T-helper 2 cell (primary cell): ENCODE data around the gene ITGA3.
"Not testable (repeated sequence)": the region's sequence is repeated elsewhere in the genome, so short reads cannot be mapped to it uniquely, and the experiment has no call there.

ENCODE experiments used
- DNase-seq, 5 experiments: peaks; one replicate each; pipeline versions ENCODE4 v3.0.0 to v3.0.0-alpha.2; 2012 to 2022

Gene ITGA3

GRCh38 chr17:50052822-50053653 is 2.9 kb upstream of the ITGA3 start:
- DNase-seq: no peak

DNA sequence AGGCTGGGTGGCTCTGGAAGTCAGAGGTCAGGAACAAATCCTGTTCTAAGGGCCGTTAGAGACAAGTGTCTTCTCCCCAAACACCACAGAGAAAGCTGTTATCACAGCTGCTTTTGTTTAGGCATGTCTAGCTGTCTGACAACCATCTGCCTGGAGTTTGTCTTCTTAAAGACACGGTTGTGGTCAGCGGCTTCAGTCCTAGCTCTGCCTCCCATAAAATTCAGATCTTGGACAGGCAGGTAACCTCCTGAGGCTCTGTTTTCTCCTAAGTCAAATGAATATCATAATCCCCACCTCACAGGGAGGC is 2.3 kb upstream of the ITGA3 start:
- no peak for DNase-seq

GRCh38 chr17:50055055-50055425 is 870 bp upstream of the ITGA3 start:
- peak in 2 of 5 experiments; percentile 10 to 22 for DNase-seq

DNA sequence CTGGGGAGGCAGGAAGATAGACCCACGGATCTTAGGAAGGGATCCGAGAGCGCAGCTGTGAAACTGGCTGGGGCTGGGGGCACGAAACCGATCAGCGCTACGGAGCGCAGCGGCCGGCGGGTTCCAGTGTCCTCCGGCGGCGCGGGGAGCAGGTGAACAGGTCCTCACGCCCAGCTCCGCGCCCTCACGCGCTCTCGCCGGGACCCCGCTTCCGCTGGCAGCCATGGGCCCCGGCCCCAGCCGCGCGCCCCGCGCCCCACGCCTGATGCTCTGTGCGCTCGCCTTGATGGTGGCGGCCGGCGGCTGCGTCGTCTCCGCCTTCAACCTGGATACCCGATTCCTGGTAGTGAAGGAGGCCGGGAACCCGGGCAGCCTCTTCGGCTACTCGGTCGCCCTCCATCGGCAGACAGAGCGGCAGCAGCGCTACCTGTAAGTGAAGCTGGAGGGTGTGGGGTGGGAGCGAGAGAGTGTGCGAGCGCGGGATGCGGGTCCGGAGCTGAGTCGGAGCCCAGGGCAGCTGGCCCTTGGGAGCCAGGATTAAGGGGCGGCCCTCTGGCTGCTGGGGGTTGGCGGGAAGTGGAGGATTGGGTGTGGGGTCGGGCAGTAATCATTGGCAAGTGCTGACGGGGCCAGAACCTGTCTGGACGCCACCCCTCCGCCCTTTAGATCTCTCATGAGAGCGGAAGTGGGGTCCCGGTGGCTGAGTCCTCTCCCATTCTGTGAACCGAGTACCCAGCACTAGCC is 479 bp downstream of the ITGA3 start:
- peak; percentile 18 to 51 (median 41) for DNase-seq

GRCh38 chr17:50056961-50057330 is 1.0 kb downstream of the ITGA3 start:
- no peak for DNase-seq

DNA sequence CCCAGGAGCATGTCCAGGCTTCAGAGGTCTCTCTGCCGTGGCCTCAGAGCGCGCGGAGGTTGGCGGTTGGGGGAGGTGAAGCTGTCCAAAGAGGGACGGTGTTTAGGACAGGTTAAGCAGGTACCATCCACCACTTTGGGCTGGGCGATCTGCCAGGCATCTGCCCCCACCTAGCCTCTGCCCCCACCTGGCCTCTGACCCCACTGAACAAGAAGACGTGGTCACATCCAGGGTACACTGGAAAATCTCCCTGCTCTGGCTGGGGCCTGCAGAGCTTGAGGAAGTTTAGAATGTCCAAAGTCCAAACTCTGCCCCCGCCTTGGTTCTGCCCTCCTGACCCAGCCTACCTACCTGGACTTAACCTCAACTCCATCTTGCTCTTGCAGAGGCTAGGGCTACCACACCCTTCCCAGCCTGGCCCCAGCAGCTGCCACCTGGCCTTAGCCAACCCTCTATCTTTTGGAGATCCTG is 1.6 kb downstream of the ITGA3 start:
- no peak for DNase-seq

DNA sequence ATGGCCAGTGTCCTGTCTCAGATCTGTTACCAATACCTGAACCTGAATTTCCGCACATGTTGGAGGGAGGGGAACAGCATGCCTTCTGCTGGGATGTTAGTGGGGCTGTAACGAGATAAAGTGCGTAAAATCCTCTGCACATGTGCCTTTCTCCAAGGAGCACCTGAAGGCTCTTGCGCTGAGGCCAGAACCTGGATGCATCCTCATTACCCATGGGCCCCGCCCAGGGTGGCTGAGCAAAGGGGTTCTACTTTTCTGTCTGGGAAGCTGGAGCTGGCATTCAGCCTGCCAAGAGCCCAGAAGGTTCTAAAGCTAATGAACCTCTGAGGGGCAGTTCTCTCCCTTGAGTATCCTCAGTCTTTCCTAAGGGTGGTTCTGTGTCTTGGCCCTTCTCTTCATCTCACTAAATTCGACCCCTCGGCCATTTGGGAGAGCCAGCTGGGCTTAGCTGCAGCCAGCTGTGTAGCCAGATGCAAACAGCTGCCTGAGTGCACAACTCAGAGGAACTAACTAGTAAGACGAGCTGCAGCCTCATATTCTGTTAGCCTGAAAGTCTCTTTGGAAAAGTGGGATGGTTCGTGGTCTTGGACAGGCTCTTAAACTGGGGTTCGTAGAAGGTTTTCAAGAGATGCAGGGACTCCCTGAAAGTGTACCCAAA is 2.5 kb downstream of the ITGA3 start:
- DNase-seq: no peak

GRCh38 chr17:50059256-50059655 is 3.3 kb downstream of the ITGA3 start:
- no peak for DNase-seq

DNA sequence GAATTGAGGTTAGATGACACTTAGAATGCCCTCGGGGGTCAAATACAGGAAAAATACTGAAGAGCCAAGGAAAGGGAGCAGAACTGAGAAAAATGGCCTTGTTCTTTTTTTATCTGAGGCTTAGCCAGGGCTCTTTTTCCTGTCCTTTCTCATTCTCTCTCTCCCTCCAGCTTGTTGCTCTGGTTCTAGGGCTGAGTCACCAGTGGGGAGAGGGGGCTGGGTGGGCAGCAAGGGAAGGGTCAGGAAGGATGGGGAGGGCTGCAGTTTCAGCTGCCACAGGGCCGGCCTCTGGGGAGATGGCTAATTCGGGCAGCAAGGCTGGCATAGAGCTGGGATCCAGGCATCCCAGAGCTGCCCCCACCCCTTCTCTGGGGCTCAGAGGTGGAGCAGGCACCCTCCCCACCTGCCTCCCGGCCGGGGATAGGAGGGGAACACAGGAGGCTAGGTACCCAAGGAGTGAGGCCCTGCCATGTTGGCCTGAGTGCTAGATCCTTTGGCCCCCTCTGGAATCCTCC is 3.9 kb downstream of the ITGA3 start:
- DNase-seq: no peak

DNA sequence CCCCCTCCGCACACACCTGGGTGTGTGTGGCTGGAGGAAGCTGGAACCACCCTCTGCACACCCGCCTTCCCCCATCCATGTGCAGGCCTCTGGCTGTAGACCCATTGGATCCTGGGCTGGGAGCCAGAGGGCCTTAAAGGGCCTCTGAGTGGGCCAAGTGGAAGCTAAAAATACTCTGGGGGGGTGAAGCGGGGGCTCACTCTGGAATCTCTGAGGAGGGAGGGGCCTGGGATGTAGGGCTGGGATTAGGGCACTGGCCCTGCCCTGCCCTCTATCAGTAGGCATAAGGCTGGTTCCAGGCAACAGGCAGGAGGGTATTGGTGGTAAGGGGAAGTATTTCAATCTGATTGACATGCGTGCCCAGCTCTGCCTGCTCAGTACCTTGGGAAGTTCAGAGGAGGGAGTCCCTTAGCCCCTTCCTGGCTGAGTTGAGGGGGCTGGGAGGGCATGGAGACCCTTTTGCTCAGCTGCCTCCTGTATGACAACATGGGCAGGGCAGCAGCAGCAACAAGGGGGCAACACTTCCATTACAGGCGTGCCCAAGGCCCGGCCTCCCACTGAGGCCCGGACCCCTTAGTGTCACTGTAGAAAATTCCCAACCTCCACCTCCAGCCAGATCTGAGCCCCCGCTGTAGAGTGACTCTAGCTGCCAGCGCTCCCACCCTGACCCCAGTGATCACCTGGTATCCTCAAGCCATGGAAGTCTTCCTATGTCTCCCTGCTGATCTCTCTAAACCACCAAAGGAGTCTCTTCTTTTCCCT is 5.2 kb downstream of the ITGA3 start:
- DNase-seq: no peak

DNA sequence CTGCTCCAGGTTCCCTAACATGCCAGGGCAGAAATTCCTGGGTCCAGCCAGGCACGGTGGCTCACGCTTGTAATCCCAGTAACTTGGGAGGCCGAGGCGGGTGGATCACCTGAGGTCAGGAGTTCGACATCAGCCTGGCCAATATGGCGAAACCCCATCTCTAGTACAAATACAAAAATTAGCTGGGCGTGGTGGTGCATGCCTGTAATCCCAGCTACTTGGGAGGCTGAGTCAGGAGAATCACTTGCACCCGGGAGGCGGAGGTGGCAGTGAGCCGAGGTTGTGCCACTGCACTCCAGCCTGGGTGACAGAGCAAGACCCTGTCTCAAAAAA is 5.8 kb downstream of the ITGA3 start:
- DNase-seq: not testable (repeated sequence)

- DNase-seq: no peak
Observed at GRCh38 chr17:50062293-50063243, 6.7 kb downstream of the ITGA3 start.

DNA sequence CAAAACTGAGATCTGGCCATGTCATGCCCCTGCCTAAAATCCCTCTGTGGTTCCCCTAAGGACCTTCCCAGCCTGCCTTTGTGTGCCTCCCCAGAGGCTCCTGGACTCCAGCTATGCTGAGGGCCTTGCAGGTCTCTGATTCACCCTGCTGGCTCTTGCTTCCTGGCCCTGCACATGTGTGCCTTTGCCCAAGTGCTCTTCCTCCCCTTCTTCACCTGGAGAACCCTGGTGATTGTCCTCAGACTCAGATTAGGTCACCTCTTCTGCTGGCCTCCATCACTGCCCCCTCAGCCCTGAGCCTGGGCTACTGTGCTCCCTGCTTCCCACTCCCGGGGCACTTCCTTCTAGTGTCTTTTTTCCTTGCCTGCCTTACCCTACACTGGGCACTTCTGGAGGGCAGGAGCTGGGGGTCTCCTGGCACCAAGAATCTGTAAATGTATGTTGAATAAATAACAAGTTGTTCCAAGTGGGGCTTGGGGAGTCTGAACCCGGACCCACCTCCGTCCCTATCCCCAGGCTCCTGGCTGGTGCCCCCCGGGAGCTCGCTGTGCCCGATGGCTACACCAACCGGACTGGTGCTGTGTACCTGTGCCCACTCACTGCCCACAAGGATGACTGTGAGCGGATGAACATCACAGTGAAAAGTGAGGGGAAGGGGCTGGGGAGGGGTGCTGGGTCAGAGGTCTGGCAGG is 7.8 kb downstream of the ITGA3 start:
- DNase-seq: no peak

DNA sequence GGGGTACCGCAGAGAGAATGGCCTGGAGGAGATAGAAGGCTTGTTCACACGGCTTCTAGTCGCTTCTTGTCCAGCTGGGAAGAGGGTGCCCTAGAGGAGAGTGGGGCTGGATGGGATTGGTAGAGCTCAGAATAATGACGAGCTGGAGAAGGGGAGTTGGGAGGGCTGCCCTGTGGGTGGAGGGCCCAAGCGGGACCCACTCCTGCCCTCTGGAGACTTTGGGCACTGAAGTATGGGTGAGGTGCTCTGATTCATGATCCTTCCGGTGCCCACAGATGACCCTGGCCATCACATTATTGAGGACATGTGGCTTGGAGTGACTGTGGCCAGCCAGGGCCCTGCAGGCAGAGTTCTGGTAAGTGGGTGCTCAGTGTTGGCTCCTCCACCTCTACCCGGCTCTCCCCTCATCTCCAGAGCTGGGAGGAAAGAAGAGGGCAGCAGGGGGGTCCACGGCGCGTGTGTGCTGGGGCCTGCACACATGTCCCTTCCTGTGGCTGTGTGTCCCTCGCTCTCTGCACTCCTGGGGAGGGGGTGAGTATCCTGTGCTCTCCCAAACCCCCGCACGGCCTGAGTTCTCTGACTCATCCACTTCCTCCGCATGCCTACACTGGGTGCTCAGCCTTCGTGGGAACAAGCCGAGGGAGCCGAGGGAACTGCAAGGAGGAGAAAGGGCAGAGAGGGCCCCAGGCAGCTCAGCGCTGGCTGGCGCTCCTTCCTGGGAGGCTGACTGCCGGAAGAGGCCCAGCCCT is 8.5 kb downstream of the ITGA3 start:
- DNase-seq: no peak

GRCh38 chr17:50065056-50065455 is 9.1 kb downstream of the ITGA3 start:
- no peak for DNase-seq

DNA sequence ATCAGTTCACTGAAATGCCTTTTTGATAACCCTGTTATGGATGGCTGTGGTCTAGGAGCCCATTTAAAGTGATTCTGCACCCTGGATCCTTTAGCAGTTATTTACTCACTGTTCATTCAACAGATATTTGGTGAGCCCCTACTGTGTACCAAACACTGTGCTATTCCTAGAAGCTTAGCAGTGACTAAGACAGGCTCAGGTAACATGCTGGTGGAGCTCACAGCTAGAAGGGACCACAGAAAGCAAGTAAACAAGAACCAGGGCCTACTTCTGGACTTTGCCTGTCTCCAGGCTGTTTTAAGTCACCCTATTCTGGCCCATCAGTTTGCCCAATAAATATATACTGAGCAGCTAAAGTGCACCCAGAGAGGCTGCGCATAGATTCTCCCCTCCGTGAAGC is 11.1 kb downstream of the ITGA3 start:
- no peak for DNase-seq

DNA sequence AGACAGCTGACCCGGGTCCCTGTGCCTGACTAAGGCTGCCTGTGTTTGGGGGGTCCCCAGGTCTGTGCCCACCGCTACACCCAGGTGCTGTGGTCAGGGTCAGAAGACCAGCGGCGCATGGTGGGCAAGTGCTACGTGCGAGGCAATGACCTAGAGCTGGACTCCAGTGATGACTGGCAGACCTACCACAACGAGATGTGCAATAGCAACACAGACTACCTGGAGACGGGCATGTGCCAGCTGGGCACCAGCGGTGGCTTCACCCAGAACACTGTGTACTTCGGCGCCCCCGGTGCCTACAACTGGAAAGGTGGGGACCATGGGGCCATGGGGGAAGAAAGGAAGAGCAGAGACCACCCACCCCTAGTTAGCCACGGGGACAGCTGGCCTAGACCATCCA is 12.1 kb downstream of the ITGA3 start:
- DNase-seq: no peak

DNA sequence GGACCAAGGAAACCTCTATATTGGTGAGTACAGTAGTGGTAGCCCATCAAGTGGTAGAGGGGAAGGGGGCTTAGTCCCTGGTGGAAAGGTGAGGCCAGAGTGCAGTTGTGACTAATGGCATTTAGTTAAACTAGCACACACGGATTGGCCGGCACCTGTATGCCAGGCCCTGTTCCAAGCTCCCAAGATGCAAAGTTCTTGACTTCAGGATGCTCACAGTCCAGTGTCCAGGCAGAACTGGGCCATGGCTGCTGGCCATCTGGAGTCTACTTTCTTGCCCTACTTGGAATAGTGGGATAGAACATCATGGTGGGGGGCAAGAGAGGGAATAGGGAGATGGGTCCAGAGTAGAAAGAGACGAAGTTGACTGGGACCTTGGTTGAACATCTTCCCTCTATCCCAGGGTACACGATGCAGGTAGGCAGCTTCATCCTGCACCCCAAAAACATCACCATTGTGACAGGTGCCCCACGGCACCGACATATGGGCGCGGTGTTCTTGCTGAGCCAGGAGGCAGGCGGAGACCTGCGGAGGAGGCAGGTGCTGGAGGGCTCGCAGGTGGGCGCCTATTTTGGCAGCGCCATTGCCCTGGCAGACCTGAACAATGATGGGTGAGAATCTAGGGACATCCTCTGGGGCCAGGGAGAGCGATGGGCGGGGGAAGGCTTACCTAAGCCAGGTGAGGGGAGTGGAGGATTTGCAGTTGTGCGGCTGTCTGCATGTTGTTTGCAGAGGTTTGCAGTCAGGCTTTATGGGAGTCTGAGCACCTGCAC is 15.2 kb downstream of the ITGA3 start:
- no peak for DNase-seq

- no peak for DNase-seq
Observed at GRCh38 chr17:50071692-50072091, 15.8 kb downstream of the ITGA3 start.

- DNase-seq: no peak
Observed at GRCh38 chr17:50072130-50072529, 16.2 kb downstream of the ITGA3 start.
